22Rv1 (cell line): ENCODE results near the gene ABCA12.

Source experiments
- H3K27ac ChIP-seq: fragments of 450-650 bp; 2 replicates; pipeline ENCODE4 v1.5.1; 2017
- CTCF ChIP-seq: fragments of 450-650 bp; IDR thresholded peaks from 2 replicates; pipeline ENCODE4 v1.5.1; 2017; ENCODE audit warnings: mild to moderate bottlenecking
- ZFX ChIP-seq: fragments of 450-650 bp; IDR thresholded peaks from 2 replicates; pipeline ENCODE4 v1.6.1; 2017; ENCODE audit warnings: antibody characterized with exemption, borderline replicate concordance

The ABCA12 gene

DNA sequence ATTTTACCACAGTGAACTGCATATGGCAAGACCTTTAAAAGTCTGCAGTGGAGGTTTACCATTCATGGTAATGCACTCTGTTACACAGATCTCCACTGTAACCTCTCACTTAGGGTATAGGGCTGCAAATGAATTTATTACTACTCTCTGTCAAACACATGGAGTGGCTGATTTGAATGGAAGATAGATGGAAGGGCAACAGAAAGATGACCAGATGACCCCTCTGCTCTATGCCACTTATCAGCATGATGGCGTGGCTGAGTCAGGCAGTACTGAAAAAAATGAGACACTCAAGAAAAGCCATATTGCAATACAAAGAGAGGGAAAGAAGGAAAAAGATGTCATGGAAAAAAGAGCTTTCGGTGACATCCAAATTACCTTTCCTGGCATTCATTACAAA is 72.3 kb downstream of the ABCA12 start:
- H3K27ac ChIP-seq: no peak overlapping the region
- no peak for TF ChIP-seq CTCF
- no peak for TF ChIP-seq ZFX

GRCh38 chr2:215063526-215063925 is 74.9 kb downstream of the ABCA12 start:
- H3K27ac ChIP-seq: no peak overlapping the region
- no peak for TF ChIP-seq CTCF
- TF ChIP-seq ZFX: no peak

DNA sequence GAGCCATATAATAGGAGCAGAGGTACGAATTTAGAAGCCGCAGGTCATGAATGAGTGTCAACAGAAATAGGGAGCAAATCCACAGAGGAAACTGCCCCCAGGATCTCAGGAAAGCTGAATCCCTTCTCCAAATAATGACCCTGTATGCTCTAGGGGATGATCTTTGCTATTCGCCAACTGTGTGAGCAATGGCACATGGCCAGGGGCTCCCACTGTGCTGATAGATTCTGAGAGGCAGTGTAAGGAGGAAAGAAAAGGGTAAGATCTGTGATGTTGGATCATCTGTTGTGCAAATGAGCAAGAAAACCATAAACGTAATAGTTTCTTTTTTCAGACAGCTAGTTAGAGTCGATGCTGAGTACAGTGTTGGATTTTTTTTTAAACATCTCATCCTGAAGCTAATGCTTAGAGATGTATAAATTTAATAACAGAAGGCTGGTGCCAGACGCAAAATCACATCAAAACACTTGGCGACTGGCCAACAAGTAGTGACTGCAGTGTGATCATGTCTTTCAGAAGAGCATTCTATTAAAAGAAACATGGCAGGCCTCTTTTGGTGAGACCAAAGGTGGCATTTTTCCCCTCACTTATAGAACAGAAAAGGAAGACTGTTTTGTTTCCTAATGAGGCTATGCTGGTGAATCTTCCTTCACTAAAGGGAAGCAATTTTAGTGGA is 77.4 kb downstream of the ABCA12 start:
- no peak overlapping the region for H3K27ac ChIP-seq
- TF ChIP-seq ZFX: no peak
- TF ChIP-seq CTCF: no peak

- H3K27ac ChIP-seq: no peak overlapping the region
- no peak for TF ChIP-seq CTCF
- TF ChIP-seq ZFX: no peak
These were observed 78.7 kb downstream of the ABCA12 start for GRCh38 chr2:215059724-215060123.

DNA sequence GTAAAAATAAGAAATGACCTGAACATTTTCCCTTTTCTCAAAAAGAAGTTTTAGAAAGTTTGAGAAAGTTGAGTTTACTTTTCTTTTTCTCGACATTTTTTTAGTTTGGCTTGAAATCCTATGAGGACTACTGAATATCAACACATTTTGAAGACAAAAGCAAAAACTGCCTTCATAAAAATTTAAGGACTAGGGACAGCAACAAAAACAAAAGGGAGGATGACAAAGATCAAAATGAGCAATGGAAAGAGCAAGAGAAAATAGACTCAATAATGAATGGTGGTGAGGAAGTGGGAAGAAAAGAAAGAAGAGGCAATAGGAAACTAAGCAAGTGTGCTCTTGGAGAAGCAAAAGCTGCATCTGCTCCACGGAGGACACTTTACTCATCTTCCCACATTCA is 82.5 kb downstream of the ABCA12 start:
- TF ChIP-seq ZFX (no peak), CTCF (no peak)
- no peak overlapping the region for H3K27ac ChIP-seq

DNA sequence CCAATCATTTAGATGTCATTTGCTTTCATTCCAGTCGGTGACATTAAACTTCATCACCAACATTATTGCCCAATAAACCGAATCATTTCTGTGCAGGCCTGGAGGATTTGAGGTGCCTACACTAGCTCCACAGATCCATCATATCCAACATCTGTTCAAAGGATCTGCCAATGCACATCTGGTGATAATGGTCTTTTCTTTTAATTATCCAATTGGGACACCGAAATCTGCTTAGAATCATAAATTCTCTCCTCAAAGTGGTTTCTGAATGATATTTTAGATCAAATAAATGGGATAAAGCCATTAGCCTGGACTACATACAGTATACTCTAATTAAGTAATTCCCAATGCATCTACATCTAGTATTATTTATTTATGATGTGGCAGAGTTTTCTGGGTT is 85.6 kb downstream of the ABCA12 start:
- no peak overlapping the region for H3K27ac ChIP-seq

More for the DNA sequence above, 85.6 kb downstream of the ABCA12 start:
- TF ChIP-seq ZFX (no peak), CTCF (no peak)
